GM23338 (cell line): ENCODE results near the gene NAALADL2. TPM values are rescaled to one million over a fixed set of nuclear protein-coding genes. Genes with fewer than 3 reads are reported as not detected.

Source experiments
- ATAC-seq: fragments of 200-7000 bp; cut with Tn5 transposase; 3 replicates; pipeline ENCODE4 v1.9.1; 2020
- DNase-seq: peaks from one replicate; pipeline ENCODE4 v3.0.0-alpha.2; 2015; ENCODE audit warnings: low spot score
- H2AFZ ChIP-seq: fragments of 200-600 bp; sonication (generic); 2 replicates; pipeline ENCODE4 v1.8.0; 2016; ENCODE audit warnings: antibody characterized with exemption, mild to moderate bottlenecking, moderate library complexity
- H3F3A ChIP-seq: fragments of 200-600 bp; sonication (generic); replicated peaks from 2 replicates; pipeline ENCODE4 v1.8.0; 2017; ENCODE audit warnings: antibody characterized with exemption, mixed run types, low read depth
- H3K27ac ChIP-seq: fragments of 200-600 bp; sonication (generic); 2 replicates; pipeline ENCODE4 v1.6.1; 2016; ENCODE audit warnings: low read depth
- H3K27me3 ChIP-seq: fragments of 200-600 bp; sonication (generic); 2 replicates; pipeline ENCODE4 v1.8.0; 2016; ENCODE audit warnings: mild to moderate bottlenecking, mixed run types, moderate library complexity; ENCODE audit not compliant: insufficient read depth
- H3K36me3 ChIP-seq: fragments of 200-600 bp; sonication (generic); 2 replicates; pipeline ENCODE4 v1.8.0; 2016; ENCODE audit warnings: mild to moderate bottlenecking; ENCODE audit not compliant: insufficient read depth
- H3K4me1 ChIP-seq: fragments of 200-600 bp; sonication (generic); 2 replicates; pipeline ENCODE4 v1.8.0; 2016; ENCODE audit warnings: mild to moderate bottlenecking, moderate library complexity; ENCODE audit not compliant: insufficient read depth
- H3K4me2 ChIP-seq: fragments of 200-600 bp; sonication (generic); 2 replicates; pipeline ENCODE4 v1.7.1; 2017; ENCODE audit warnings: mixed run types
- H3K4me3 ChIP-seq: fragments of 200-600 bp; sonication (generic); 2 replicates; pipeline ENCODE4 v1.6.1; 2016; ENCODE audit warnings: mixed run types
- H3K79me2 ChIP-seq: fragments of 200-600 bp; sonication (generic); replicated peaks from 2 replicates; pipeline ENCODE4 v1.8.0; 2017; ENCODE audit warnings: mild to moderate bottlenecking; ENCODE audit not compliant: insufficient read depth
- H3K9me2 ChIP-seq: fragments of 200-600 bp; sonication (generic); 2 replicates; pipeline ENCODE4 v1.8.0; 2017; ENCODE audit not compliant: insufficient read depth
- H4K20me1 ChIP-seq: fragments of 200-600 bp; sonication (generic); replicated peaks from 2 replicates; pipeline ENCODE4 v1.8.0; 2017; ENCODE audit warnings: mild to moderate bottlenecking; ENCODE audit not compliant: insufficient read depth
- H3K27ac Mint-ChIP-seq: 2 replicates; pipeline ENCODE4 v1.8.0; 2020; ENCODE audit warnings: inconsistent platforms, mild to moderate bottlenecking, moderate library complexity, mixed read lengths
- H3K27me3 Mint-ChIP-seq: 3 replicates; pipeline ENCODE4 v1.8.0; 2022; ENCODE audit warnings: low read depth, mild to moderate bottlenecking, moderate library complexity, mixed read lengths, inconsistent platforms; ENCODE audit not compliant: insufficient read depth, poor library complexity
- H3K36me3 Mint-ChIP-seq: 3 replicates; pipeline ENCODE4 v1.8.0; 2021; ENCODE audit warnings: low read depth, mild to moderate bottlenecking, inconsistent platforms, moderate library complexity, mixed read lengths
- H3K4me1 Mint-ChIP-seq: 3 replicates; pipeline ENCODE4 v1.8.0; 2020; ENCODE audit warnings: mild to moderate bottlenecking, inconsistent platforms, mixed read lengths
- H3K4me3 Mint-ChIP-seq: 3 replicates; pipeline ENCODE4 v1.8.0; 2021; ENCODE audit warnings: moderate library complexity, mild to moderate bottlenecking, inconsistent platforms, mixed read lengths
- H3K9me3 Mint-ChIP-seq: 3 replicates; pipeline ENCODE4 v1.8.0; 2020; ENCODE audit warnings: moderate library complexity, mild to moderate bottlenecking, inconsistent platforms, mixed read lengths
- CREB1 ChIP-seq: fragments of 250-450 bp; sonication (Bioruptor Pico); IDR thresholded peaks from 2 replicates; pipeline ENCODE4 v1.5.0; 2020; ENCODE audit warnings: low read depth, mild to moderate bottlenecking, moderate library complexity
- EZH2 ChIP-seq: fragments of 200-600 bp; sonication (generic); IDR thresholded peaks from one replicate; pipeline ENCODE4 v1.8.0; 2017; ENCODE audit warnings: antibody characterized with exemption, mild to moderate bottlenecking, low read depth; ENCODE audit not compliant: unreplicated experiment
- EZH2phosphoT487 ChIP-seq: fragments of 200-600 bp; sonication (generic); IDR thresholded peaks from one replicate; pipeline ENCODE4 v1.8.1; 2018; ENCODE audit warnings: antibody characterized with exemption; ENCODE audit not compliant: unreplicated experiment
- JUNB ChIP-seq: IDR thresholded peaks from one replicate; pipeline ENCODE4 v1.6.1; 2016; ENCODE audit warnings: antibody characterized with exemption; ENCODE audit not compliant: unreplicated experiment
- NANOG ChIP-seq: IDR thresholded peaks from 2 replicates; pipeline ENCODE4 v1.6.1; 2016; ENCODE audit warnings: antibody characterized with exemption, borderline replicate concordance
- POLR2AphosphoS5 ChIP-seq: IDR thresholded peaks from 2 replicates; pipeline ENCODE4 v1.6.1; 2016; ENCODE audit warnings: antibody characterized with exemption, low read depth
- REST ChIP-seq: IDR thresholded peaks from one replicate; pipeline ENCODE4 v1.6.1; 2018; ENCODE audit warnings: antibody characterized with exemption; ENCODE audit not compliant: unreplicated experiment
- STAT1 ChIP-seq: IDR thresholded peaks from one replicate; pipeline ENCODE4 v1.6.1; 2016; ENCODE audit warnings: antibody characterized with exemption; ENCODE audit not compliant: unreplicated experiment
- ZNF114 ChIP-seq: fragments of 250-450 bp; sonication (Bioruptor Pico); IDR thresholded peaks from 2 replicates; pipeline ENCODE4 v1.5.0; 2020; ENCODE audit warnings: mild to moderate bottlenecking, moderate library complexity
- ZNF331 ChIP-seq: fragments of 250-450 bp; sonication (Bioruptor Pico); IDR thresholded peaks from 2 replicates; pipeline ENCODE4 v1.5.0; 2020; ENCODE audit warnings: low read depth, mild to moderate bottlenecking, moderate library complexity
- ZNF462 ChIP-seq: fragments of 250-450 bp; sonication (Bioruptor Pico); IDR thresholded peaks from 2 replicates; pipeline ENCODE4 v1.5.0; 2020; ENCODE audit warnings: mild to moderate bottlenecking, moderate library complexity
- polyA plus RNA-seq: library from polyadenylated mRNA; unstranded; fragments of >200 nt; fragmentation: Nextera tagmentation; extraction: Ambion mirVana; gene quantifications from 2 replicates; pipeline ENCODE4 v1.2.1, GENCODE V29; 2016
- total RNA-seq: library from RNA; depleted of rRNA; stranded (reverse); fragments of >200 nt; shearing (Covaris generic); gene quantifications from 2 replicates; pipeline ENCODE4 v1.2.3, GENCODE V29; 2014
- TF ChIP-seq, protein P1 (sequence below), 2 experiments: fragments of 200-600 bp in 1 of 2; sonication (generic) in 1 of 2; conservative IDR thresholded peaks; 2 replicates each; pipeline versions ENCODE4 v1.5.1 to v1.6.1; 2016 to 2017; ENCODE audit warnings: antibody characterized with exemption in 2 of 2, low read depth in 2 of 2, mild to moderate bottlenecking in 2 of 2, moderate library complexity in 1 of 2
- TF ChIP-seq, protein P2 (sequence below): IDR thresholded peaks from 2 replicates; pipeline ENCODE4 v1.6.1; 2016; ENCODE audit warnings: antibody characterized with exemption

Gene NAALADL2
- total and polyA plus RNA-seq, 2 experiments from 2014 or later: 1.6 to 2.6 TPM

DNA sequence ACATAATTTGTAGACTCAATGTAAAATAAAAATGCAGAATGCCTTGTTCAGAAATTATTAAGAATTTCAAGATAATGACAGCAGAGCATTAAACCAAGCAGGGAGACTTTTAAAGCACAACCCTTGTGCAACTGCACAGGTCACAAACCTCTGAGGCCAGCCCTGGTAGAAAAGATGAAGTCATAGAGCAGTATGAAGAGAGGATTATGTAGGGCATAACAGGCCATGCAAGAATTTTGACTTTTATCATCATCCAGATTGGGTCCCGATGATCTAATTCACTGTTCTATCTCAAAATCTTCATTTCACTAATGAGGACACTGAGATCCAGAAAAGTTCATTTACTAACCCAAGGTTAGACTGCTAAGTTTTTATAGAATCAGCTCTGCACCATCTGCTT is 388.5 kb downstream of the NAALADL2 start:
- ATAC-seq: no peak
- DNase-seq: no peak

More for the DNA sequence above, 388.5 kb downstream of the NAALADL2 start:
- TF ChIP-seq, protein P1, sequence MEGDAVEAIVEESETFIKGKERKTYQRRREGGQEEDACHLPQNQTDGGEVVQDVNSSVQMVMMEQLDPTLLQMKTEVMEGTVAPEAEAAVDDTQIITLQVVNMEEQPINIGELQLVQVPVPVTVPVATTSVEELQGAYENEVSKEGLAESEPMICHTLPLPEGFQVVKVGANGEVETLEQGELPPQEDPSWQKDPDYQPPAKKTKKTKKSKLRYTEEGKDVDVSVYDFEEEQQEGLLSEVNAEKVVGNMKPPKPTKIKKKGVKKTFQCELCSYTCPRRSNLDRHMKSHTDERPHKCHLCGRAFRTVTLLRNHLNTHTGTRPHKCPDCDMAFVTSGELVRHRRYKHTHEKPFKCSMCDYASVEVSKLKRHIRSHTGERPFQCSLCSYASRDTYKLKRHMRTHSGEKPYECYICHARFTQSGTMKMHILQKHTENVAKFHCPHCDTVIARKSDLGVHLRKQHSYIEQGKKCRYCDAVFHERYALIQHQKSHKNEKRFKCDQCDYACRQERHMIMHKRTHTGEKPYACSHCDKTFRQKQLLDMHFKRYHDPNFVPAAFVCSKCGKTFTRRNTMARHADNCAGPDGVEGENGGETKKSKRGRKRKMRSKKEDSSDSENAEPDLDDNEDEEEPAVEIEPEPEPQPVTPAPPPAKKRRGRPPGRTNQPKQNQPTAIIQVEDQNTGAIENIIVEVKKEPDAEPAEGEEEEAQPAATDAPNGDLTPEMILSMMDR (conservative IDR thresholded peaks at IDR 0.05; ENCODE audit: low read depth in 2 of 2): no peak
- TF ChIP-seq CREB1 (CRISPR knock-in tag) (no peak), EZH2phosphoT487 (no peak), REST (no peak), STAT1 (no peak), JUNB (no peak), ZNF331 (no peak), NANOG (no peak), EZH2 (no peak), ZNF114 (CRISPR knock-in tag) (no peak), ZNF462 (CRISPR knock-in tag) (no peak), POLR2AphosphoS5 (no peak)
- TF ChIP-seq, protein P2, sequence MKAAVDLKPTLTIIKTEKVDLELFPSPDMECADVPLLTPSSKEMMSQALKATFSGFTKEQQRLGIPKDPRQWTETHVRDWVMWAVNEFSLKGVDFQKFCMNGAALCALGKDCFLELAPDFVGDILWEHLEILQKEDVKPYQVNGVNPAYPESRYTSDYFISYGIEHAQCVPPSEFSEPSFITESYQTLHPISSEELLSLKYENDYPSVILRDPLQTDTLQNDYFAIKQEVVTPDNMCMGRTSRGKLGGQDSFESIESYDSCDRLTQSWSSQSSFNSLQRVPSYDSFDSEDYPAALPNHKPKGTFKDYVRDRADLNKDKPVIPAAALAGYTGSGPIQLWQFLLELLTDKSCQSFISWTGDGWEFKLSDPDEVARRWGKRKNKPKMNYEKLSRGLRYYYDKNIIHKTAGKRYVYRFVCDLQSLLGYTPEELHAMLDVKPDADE: no peak
- H3K9me3 Mint-ChIP-seq: no peaks in the 10 kb centered on the region
- no peaks in the 10 kb centered on the region for H3K27me3 ChIP-seq
- no peaks in the 10 kb centered on the region for H3K36me3 Mint-ChIP-seq
- no peaks in the 10 kb centered on the region for H4K20me1 ChIP-seq
- H3K27ac Mint-ChIP-seq: no peak overlapping the region
- H3K79me2 ChIP-seq: no peaks in the 10 kb centered on the region
- no peaks in the 10 kb centered on the region for H3K36me3 ChIP-seq
- no peak overlapping the region for H2AFZ ChIP-seq
- peaks cover 6% of the 10 kb centered on the region for H3K4me1 Mint-ChIP-seq
- H3K27ac ChIP-seq: no peak overlapping the region
- no peaks in the 10 kb centered on the region for H3K27me3 Mint-ChIP-seq
- H3K4me2 ChIP-seq: no peak overlapping the region
- H3K4me3 Mint-ChIP-seq: no peak overlapping the region
- no peaks in the 10 kb centered on the region for H3F3A ChIP-seq
- H3K4me1 ChIP-seq: peaks cover under 1% of the 10 kb centered on the region; the same call in 1 of the 2 replicates
- peaks cover 10% of the 10 kb centered on the region; the same call in 1 of the 2 replicates for H3K9me2 ChIP-seq
- no peak overlapping the region for H3K4me3 ChIP-seq
